GM12874 (cell line): ENCODE measurements around the gene ADCY10.

Experiments used
- CTCF ChIP-seq: IDR thresholded peaks from 2 replicates; pipeline ENCODE4 v1.5.1; 2011; ENCODE audit warnings: low read depth, mild to moderate bottlenecking, control low read depth, low read length, moderate library complexity; ENCODE audit not compliant: insufficient read depth

ADCY10 gene

DNA sequence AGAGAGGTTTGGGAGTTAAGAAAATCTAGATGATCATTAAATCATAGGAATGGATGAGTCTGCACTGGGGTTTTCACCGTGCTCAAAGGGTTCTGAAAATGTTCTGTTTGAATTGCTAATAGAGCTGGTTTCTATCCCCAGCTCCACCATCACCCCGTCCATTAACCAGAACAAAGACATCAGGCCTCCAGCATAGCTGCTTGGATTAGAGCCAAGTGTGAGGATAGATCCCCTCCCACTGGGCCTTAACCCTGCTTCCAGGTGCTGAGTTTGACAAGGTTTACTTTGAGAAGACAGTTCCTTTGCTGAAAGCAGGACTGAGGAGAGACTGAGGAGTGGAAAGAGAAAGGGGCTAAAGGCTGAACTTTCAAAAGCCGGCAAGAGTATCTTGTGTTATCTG lies 143.8 kb downstream of the ADCY10 start:
- TF ChIP-seq CTCF: no peak

DNA sequence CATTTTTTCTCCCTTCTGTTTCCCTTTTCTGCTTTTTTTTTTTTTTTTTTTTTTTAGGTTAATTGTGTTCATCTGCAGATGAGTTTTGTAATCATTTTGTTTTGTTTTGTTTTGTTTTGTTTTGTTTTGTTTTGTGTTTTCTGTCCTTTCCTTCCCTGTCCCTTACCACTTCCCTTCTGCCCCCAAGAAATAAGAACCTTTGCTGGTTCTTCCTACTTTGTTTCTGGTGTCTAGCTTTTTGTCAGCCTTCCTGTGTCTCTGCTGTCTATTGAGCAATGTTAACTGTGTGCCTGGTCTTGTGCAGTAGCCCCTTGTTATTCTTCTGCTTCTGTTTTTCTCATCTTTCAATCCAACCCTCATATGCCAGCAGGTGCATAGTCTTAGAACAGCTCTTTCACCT lies 146.2 kb downstream of the ADCY10 start:
- TF ChIP-seq CTCF: no peak

DNA sequence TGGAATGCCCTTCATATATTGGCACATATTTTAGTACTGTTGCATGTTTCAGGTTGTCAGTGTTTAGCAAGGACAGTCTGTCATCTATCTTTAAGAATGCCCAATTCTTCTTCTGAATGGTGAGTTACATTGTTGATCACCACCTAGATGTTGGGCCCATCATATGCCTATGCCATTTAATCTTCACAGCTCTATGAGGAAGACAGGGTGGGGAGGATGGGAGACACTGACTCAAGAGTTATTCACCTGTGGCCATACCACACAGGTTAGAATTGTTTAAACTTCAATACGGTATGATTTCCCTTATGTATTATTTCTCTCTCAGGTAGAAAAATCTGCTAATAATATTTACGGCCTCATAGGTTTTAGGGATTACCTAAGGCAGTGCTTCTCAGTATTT lies 147.4 kb downstream of the ADCY10 start:
- TF ChIP-seq CTCF: no peak

DNA sequence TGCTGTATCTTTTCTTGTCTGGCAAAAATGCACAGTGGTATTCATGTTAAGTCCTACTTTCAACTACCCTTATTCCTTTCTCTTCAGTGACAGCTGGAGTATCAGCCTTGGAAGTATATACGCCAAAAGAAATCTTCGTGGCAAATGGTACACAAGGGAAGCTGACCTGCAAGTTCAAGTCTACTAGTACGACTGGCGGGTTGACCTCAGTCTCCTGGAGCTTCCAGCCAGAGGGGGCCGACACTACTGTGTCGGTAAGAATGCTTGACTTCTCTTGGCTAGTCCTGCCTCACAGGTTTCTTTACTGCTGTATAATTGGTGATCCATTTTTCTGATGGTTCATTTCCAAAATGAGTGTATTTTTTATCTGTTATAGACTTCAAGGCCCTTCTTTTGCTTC lies 148.4 kb downstream of the ADCY10 start:
- TF ChIP-seq CTCF: no peak

DNA sequence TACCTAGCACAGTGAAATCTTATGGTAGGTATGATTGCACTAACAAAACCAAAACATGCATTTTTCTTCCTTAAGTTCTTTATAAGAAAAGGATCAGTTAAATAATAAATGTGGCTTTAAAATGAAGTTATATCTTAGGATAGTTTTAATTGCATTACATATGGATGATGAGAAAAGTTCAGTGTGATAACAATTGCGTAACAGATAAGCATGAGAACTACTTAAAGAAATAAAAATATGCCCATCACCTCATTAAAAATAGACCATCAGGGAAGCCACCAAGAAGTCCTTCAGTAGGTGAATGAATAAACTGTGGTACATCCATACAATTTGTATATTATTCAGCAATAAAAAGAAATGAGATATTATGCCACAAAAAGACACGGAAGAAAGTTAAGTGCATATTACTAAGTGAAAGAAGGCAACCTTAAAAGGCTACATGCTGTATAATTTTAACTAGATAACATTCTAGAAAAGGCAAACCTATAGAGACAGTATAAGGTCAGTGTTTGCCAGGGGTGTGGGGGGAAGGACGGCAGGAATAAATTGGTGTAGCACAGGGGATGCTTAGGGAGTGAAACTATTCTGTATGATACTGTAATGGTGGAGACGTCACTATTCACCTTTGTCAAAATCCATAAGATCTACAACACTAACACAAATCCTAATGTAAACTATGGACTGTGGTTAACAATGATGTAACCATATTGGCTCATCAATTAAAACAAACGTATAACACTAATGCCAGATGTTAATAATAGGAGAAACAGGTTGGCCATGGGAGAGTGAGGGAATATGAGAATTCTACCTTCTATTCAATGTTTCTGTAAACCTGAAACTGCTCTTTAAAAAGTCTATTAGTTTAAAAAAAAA lies 149.2 kb downstream of the ADCY10 start:
- no peak for TF ChIP-seq CTCF

DNA sequence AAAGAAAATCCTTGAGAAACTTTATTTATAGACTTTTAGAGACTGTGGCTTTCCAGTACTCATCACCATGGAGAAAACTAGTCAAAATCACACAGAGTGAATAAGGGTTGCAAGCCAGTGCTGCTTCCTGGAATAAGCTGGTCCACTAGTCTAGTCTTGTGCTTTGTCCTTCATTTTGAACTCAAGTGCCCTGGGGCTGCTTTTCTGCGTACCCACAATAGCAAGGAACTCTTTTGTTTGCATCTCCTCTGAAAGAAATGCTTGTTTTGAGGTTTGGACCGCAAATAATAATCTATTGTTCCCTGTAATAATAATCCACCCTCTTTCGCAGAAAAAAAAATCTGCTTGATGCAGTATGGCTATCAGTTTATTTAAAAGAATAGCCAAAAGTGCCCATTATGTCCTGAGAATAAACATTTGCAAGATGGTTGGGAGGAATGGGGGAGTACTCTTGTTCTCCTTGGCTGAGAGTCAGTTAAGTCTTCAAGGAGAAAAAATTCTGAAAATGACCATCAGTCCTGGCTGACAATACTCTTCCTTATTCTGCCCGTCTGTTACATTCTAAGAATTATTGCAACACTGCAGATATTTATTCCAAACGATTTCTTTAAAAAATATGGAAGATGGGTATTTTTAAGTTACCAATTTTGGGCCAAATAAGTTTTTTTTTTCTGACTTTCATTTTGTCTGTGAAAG lies 150.3 kb downstream of the ADCY10 start:
- no peak for TF ChIP-seq CTCF

DNA sequence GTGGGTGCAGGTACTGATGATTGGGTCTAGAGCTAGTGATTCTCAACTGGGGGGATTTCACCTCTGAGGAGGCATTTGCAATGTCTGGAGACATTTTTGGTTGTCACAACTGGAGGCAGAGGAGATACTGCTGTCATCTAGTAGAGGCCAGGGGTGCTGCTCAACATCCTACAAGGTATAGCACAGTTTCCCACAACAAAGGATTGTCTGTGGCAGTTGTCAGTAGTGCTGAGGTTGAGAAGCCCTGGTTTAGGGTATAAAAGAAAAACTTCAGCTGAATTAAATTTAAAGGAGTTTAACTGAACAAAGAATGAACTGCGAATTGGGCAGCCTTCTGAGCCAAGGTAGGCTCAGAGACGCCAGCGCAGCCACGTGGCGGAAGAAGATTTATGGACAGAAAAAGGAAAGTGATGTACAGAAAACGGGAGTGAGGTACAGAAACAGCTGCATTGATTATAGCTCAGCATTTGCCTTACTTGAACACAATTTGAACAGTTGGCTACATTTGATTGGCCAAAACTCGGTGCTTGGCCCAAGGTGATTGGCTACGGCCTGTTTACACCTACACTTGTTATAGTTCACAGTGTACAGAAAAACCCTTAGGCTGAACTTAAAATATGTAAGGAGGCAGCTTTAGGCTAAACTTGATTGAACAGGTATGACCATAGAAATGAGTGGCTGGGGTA lies 151.7 kb downstream of the ADCY10 start:
- TF ChIP-seq CTCF: no peak
